C4-2B (cell line): ENCODE results near the gene DOCK10.

Source experiments
- ZFX ChIP-seq: fragments of 450-650 bp; IDR thresholded peaks from 2 replicates; pipeline ENCODE4 v1.6.1; 2017
- TF ChIP-seq, protein P1 (sequence below): fragments of 450-650 bp; conservative IDR thresholded peaks from 2 replicates; pipeline ENCODE4 v1.5.1; 2017; ENCODE audit warnings: mild to moderate bottlenecking

DNA sequence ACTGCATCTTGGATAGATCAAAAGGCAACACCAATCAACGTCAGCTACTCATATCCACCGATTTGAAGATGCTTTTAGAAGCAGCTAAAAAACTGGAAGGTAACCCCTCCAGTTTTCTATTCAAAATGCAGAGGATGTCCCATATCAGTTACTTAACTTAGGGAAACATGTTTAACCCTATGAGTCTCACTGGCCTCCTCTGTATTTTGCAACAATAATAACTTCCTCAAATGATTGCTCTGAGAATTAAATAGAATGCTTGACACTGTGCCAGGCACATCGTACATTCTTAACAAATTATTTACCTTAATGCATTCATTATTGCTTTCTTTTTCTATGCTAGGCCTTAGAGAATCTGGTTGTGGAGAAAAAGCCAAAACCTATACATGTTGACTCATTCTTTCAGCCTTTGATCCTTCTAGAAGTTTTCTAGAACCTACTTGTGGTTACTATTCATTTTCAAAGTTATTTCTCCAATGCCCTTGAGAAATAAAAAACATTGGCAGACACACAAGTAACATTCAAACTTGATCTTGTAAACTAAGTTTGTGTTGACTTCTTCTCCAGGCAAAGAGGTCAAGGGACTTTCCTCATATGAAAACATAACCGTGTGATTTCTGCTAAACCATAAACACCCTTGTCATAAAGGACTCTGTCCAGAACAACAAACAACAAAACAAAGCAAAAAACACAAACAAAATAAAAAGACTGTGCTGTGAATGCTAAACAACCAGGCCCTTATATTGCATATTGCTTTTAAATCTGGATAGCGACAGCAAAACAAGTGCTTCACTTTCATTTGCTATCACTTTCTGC is 4.6 kb downstream of the DOCK10 start:
- TF ChIP-seq, protein P1, sequence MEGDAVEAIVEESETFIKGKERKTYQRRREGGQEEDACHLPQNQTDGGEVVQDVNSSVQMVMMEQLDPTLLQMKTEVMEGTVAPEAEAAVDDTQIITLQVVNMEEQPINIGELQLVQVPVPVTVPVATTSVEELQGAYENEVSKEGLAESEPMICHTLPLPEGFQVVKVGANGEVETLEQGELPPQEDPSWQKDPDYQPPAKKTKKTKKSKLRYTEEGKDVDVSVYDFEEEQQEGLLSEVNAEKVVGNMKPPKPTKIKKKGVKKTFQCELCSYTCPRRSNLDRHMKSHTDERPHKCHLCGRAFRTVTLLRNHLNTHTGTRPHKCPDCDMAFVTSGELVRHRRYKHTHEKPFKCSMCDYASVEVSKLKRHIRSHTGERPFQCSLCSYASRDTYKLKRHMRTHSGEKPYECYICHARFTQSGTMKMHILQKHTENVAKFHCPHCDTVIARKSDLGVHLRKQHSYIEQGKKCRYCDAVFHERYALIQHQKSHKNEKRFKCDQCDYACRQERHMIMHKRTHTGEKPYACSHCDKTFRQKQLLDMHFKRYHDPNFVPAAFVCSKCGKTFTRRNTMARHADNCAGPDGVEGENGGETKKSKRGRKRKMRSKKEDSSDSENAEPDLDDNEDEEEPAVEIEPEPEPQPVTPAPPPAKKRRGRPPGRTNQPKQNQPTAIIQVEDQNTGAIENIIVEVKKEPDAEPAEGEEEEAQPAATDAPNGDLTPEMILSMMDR, result no peak
- TF ChIP-seq ZFX, result no peak
